Keratinocyte (primary cell): ENCODE measurements around the gene NOS1AP.

Experiments
- CTCF ChIP-seq, 3 experiments: IDR thresholded peaks in 1 of 3; conservative IDR thresholded peaks in 1 of 3; optimal IDR thresholded peaks in 1 of 3; 2 replicates in 2 of 3; 3 replicates in 1 of 3; pipeline versions ENCODE3 to v1.5.1; 2011; ENCODE audit warnings: low read length in 3 of 3, mild to moderate bottlenecking in 3 of 3, moderate library complexity in 2 of 3, control low read depth in 1 of 3, inconsistent platforms in 1 of 3; ENCODE audit not compliant: insufficient read depth in 2 of 3; ENCODE audit errors: extremely low read depth in 1 of 3
- EZH2 ChIP-seq: IDR thresholded peaks from one replicate; pipeline ENCODE4 v1.6.1; 2012; ENCODE audit warnings: inconsistent platforms, mild to moderate bottlenecking, low read length, moderate library complexity

- TF ChIP-seq CTCF (optimal IDR thresholded peaks at IDR 0.05 in 1 of 3, IDR thresholded peaks at IDR 0.05 in 1 of 3, conservative IDR thresholded peaks at IDR 0.05 in 1 of 3; ENCODE audit: extremely low read depth in 1 of 3, insufficient read depth in 2 of 3, low read length in 3 of 3) (no peak), EZH2 (no peak)
Observed at GRCh38 chr1:162159515-162159914, 90.0 kb downstream of the NOS1AP start.
